ENCODE measurements around the gene HOXC4.
"Not testable (repeated sequence)": the region's sequence is repeated elsewhere in the genome, so short reads cannot be mapped to it uniquely, and the experiment has no call there.

HOXC4 gene

GRCh38 chr12:54095928-54096327 is 42.3 kb downstream of the HOXC4 start:
- DNase-seq = not testable (repeated sequence)

- DNase-seq = not testable (repeated sequence)
Observed at GRCh38 chr12:54098644-54099043, 45.0 kb downstream of the HOXC4 start.

DNA sequence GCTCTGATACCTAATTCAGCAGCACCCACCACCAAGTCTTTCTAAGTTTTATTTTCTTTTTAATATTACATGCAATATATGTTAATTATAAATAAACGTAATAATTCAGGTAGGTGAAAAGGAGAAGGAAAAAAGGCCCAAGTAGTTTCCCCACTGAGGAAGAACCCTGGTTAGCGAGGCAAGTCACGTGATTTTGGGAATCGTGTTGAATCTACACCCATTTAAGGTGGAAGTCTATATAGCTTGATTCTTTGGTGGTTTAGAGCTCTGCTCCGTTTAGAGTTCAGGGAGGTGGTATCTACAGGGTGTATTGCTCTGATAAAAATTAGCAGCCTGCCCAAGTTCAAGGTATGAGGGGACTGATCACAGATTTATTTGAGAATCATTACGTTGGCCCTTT is 47.0 kb downstream of the HOXC4 start:
- not testable (repeated sequence) for DNase-seq

DNA sequence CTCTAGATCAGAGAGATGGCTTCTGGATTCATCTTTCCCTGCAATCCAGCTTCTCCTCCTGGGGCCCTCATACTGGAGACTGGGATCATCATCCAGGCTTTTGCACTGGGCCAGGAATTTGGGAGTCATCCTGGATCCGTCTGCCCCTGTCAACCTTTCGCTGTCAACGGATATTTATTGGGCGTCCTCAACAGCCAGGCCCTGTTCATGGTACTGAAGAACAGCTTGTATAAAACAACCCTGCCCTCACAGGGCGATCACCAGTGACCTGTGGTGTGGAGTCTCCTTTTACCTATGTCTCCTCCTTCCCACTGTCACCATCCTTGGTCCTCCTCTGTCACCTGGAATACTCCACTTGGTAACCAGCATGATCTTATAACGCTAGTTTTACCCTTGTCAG is 48.6 kb downstream of the HOXC4 start:
- not testable (repeated sequence) for DNase-seq

GRCh38 chr12:54103827-54104226 is 50.2 kb downstream of the HOXC4 start:
- not testable (repeated sequence) for DNase-seq
